ENCODE measurements around the gene SPO11.

GRCh38 chr20:57389695-57390603 lies 60.3 kb downstream of the SPO11 start:
- TF ChIP-seq CTCF (IDR thresholded peaks at IDR 0.05), result no peak
- no peak for TF ChIP-seq EZH2 (IDR thresholded peaks at IDR 0.05; ENCODE audit: borderline replicate concordance, insufficient read depth, low read depth, low read length, poor library complexity, severe bottlenecking)
